Uterus (tissue), 2 donors: ENCODE data around the gene SFXN4.
A peak's percentile ranks its signal among the peaks of the same experiment; 100 is the strongest.

Experiments
- POLR2A ChIP-seq, 2 donors: fragments of 450-650 bp; IDR thresholded peaks; one replicate each; pipeline ENCODE4 v1.6.1; 2016; ENCODE audit warnings: antibody characterized with exemption in 2 of 2, mild to moderate bottlenecking in 1 of 2, moderate library complexity in 1 of 2
- TF ChIP-seq, protein P1 (sequence below), 4 experiments: fragments of 200-600 bp in 2 of 4; fragments of 450-650 bp in 2 of 4; sonication (generic) in 2 of 4; IDR thresholded peaks; one replicate each; pipeline ENCODE4 v1.5.1; 2016 to 2019; ENCODE audit warnings: antibody characterized with exemption in 4 of 4, mild to moderate bottlenecking in 2 of 4, moderate library complexity in 1 of 4

DNA sequence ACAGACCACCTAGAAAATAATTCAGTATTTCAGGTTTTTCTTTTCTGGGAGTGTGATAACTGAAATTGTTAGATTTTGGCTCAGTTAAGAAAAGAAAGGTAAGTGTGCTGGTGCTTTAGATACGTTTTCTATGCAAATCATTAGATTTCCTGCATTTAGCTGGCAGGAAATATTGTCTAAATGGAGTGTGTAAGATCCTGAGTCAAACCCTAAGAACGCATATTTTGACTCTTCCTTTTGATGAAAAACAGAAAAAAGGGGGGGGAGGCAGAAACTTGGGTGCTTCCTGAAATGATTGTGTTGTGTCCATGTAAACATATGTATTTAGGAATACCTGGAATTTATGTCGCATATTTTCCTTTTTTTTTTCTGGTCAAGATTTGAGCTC, 43.0 kb upstream of the SFXN4 start:
- TF ChIP-seq, protein P1, sequence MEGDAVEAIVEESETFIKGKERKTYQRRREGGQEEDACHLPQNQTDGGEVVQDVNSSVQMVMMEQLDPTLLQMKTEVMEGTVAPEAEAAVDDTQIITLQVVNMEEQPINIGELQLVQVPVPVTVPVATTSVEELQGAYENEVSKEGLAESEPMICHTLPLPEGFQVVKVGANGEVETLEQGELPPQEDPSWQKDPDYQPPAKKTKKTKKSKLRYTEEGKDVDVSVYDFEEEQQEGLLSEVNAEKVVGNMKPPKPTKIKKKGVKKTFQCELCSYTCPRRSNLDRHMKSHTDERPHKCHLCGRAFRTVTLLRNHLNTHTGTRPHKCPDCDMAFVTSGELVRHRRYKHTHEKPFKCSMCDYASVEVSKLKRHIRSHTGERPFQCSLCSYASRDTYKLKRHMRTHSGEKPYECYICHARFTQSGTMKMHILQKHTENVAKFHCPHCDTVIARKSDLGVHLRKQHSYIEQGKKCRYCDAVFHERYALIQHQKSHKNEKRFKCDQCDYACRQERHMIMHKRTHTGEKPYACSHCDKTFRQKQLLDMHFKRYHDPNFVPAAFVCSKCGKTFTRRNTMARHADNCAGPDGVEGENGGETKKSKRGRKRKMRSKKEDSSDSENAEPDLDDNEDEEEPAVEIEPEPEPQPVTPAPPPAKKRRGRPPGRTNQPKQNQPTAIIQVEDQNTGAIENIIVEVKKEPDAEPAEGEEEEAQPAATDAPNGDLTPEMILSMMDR (IDR thresholded peaks at IDR 0.05): no peak
- peak in 1 of 2 donors; percentile 2 for TF ChIP-seq POLR2A (IDR thresholded peaks at IDR 0.05)
